ENCODE results near the gene TENM4.

DNA sequence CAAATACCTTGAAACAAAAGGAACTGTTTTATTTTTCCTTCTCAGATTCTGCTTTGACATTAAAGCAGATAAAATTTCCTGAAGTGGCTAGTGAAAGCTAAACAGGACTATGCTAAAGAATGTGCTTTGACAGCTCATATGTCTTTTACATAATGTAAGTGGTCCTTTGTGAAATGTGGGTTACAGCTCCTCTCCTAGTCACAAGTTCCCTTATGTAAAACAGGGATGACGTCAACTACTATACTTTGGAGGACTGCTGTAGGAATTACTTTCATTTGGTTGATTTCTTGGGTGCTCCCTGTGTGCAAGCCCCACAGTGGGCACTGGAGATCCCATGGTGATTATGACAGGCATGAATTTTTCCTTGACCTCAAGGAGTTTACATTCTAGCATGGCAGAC lies 649.6 kb downstream of the TENM4 start:
- TF ChIP-seq POLR2A (IDR thresholded peaks at IDR 0.05), result no peak
- TF ChIP-seq, protein P1, sequence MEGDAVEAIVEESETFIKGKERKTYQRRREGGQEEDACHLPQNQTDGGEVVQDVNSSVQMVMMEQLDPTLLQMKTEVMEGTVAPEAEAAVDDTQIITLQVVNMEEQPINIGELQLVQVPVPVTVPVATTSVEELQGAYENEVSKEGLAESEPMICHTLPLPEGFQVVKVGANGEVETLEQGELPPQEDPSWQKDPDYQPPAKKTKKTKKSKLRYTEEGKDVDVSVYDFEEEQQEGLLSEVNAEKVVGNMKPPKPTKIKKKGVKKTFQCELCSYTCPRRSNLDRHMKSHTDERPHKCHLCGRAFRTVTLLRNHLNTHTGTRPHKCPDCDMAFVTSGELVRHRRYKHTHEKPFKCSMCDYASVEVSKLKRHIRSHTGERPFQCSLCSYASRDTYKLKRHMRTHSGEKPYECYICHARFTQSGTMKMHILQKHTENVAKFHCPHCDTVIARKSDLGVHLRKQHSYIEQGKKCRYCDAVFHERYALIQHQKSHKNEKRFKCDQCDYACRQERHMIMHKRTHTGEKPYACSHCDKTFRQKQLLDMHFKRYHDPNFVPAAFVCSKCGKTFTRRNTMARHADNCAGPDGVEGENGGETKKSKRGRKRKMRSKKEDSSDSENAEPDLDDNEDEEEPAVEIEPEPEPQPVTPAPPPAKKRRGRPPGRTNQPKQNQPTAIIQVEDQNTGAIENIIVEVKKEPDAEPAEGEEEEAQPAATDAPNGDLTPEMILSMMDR (IDR thresholded peaks at IDR 0.05), result no peak
